GM18520 (cell line): ENCODE results near the gene OR10P1.

Experiments
- ATAC-seq: cut with Tn5 transposase; IDR thresholded peaks from one replicate; pipeline ENCODE4 v1.9.1; 2021; ENCODE audit not compliant: unreplicated experiment

OR10P1 gene

DNA sequence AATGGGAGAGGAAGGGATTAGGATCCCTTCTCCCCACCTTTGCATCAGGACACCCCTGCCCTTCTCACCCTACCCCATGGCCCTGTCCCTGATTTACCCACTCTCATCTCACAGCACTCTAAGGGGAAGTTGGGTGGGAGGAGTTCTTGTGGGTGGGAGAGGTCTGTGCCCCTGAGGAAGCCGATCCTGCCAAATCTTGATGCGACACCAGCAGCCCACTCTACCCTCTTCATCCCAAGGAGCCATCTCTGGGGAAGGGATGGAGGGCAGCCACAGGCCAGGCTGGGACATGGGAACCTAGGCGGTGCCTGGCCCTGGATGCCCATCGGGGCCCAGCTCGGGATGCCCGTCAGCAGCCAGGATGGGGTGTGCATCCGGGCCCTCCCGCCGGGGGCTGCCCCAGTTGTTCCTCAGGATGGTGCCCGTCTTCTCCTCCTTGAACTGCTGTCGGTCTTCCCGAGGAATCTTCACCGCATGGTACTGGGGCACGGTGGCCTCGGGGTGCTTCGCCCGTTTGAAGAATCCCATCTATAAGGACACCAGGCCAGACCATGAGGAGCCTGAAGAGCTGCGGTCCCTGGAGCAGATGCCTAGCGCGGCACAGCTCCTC, 48.2 kb downstream of the OR10P1 start:
- ATAC-seq, result no peak

DNA sequence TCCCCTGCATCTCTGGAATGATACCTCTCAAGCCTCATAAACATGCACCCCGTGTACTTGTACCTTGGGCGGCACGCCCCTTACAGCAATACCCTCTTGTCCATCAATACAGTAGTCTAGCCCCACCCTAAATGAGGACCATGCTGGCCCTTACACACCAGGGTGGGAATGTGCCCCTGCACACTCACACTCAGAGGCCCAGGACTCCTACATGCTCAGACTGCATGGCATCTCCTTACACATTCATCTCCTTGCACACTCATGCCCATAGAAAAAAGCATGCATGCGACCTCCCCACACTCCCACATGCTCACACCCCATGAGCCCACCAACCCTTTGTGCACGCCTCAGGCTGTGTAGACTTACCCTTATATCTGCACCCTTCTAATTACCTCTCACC, 49.0 kb downstream of the OR10P1 start:
- no peak for ATAC-seq

DNA sequence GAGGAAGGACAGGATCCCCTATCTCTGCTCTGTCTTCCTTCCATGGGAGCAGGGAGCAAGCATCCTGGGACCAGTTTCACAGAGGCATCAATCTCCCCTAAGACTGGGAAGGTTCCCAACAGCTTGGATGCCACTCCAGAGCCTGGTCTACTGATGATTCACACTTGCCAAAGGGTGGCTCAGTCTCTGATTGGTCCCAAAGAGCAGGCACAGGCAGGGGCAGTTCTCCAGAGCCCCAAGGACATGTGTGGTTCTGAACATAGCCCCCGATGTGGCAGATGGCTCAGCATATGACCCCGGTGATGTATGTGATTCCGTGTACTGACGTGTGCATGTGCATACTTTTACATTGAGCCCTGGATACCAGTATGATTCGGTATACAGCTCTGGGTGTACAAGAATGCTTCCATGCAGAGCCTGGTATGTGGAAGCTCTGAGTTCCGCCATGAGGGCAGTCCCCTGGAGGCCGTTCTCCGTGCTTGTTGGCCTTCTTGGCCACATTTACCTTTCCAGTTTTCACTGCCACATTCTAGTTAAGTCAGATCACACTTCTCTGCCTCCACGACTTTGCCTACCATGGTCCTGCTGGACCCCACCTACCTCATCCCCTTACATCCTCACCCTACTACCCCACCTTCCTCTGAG, 49.8 kb downstream of the OR10P1 start:
- ATAC-seq, result no peak
